Calu3 (cell line): ENCODE measurements around the gene CDH18. TPM values are rescaled to one million over a fixed set of nuclear protein-coding genes. Genes with fewer than 3 reads are reported as not detected.

Experiments
- BruUV-seq: library from RNA; stranded (reverse); fragments of 400-500 nt; replicated peaks from 2 replicates; lab custom pipeline; 2021; lab: Mats Ljungman, UMichigan
- CTCF ChIA-PET: fragments of 300-600 bp; sonication (Branson Sonifier 250); formaldehyde crosslinking; loops from one replicate; lab custom pipeline; 2022; ENCODE audit warnings: antibody characterized with exemption; lab: Charles Lee
- DNase-seq: peaks from one replicate; pipeline ENCODE4 v3.0.0; 2022
- H3K27ac Mint-ChIP-seq: one replicate; pipeline ENCODE4 v1.8.0; 2022; ENCODE audit warnings: mixed read lengths; ENCODE audit not compliant: unreplicated experiment
- H3K27me3 Mint-ChIP-seq: one replicate; pipeline ENCODE4 v1.8.0; 2022; ENCODE audit warnings: mixed read lengths; ENCODE audit not compliant: unreplicated experiment
- H3K36me3 Mint-ChIP-seq: one replicate; pipeline ENCODE4 v1.8.0; 2022; ENCODE audit warnings: mild to moderate bottlenecking, moderate library complexity, mixed read lengths; ENCODE audit not compliant: insufficient read depth, unreplicated experiment
- H3K4me1 Mint-ChIP-seq: one replicate; pipeline ENCODE4 v1.8.0; 2022; ENCODE audit warnings: mild to moderate bottlenecking, low read depth, mixed read lengths; ENCODE audit not compliant: unreplicated experiment
- H3K4me3 Mint-ChIP-seq: one replicate; pipeline ENCODE4 v1.8.0; 2022; ENCODE audit warnings: mild to moderate bottlenecking, low read depth, moderate library complexity, mixed read lengths; ENCODE audit not compliant: unreplicated experiment
- H3K9me3 Mint-ChIP-seq: one replicate; pipeline ENCODE4 v1.8.0; 2022; ENCODE audit warnings: low read depth, mixed read lengths; ENCODE audit not compliant: unreplicated experiment
- intact Hi-C: fragments of 100-400 bp; cut with micrococcal nuclease; formaldehyde crosslinking; loops from one replicate; pipeline ENCODE4 v1.10.0; 2022; ENCODE audit not compliant: unreplicated experiment
- total RNA-seq: library from RNA; stranded (reverse); gene quantifications from 2 replicates; pipeline ENCODE4 v1.2.3, GENCODE V29; 2022
- TF ChIP-seq, protein P1 (sequence below): fragments of 200-600 bp; IDR thresholded peaks from one replicate; pipeline ENCODE4 v1.8.0; 2022; ENCODE audit warnings: antibody characterized with exemption; ENCODE audit not compliant: unreplicated experiment

CDH18 gene
- total RNA-seq, 1 experiment from 2014 or later = not detected

DNA sequence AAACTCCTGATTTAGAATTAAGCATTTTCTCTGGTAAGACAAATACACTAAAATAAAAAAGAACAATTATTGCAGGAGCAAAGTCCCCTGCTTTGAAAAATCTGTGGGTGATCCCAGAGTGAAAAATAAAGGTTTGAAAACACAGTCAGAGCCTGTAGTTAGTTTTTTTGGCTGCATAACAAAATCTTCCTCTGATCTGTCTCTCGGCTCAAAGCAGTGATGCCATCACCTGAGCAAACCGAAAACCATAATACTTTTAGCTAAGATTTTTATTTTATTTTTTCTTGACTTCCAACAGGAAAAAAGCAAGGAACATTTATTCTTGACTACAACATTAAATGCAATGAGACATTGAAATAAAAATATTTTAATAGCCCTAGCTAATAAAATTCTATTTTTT is 1.2 kb downstream of the CDH18 start:
- H3K9me3 Mint-ChIP-seq = no peaks in the 10 kb centered on the region
- H3K4me3 Mint-ChIP-seq = no peak overlapping the region
- no peaks in the 10 kb centered on the region for H3K27me3 Mint-ChIP-seq
- no peaks in the 10 kb centered on the region for H3K36me3 Mint-ChIP-seq
- TF ChIP-seq, protein P1, sequence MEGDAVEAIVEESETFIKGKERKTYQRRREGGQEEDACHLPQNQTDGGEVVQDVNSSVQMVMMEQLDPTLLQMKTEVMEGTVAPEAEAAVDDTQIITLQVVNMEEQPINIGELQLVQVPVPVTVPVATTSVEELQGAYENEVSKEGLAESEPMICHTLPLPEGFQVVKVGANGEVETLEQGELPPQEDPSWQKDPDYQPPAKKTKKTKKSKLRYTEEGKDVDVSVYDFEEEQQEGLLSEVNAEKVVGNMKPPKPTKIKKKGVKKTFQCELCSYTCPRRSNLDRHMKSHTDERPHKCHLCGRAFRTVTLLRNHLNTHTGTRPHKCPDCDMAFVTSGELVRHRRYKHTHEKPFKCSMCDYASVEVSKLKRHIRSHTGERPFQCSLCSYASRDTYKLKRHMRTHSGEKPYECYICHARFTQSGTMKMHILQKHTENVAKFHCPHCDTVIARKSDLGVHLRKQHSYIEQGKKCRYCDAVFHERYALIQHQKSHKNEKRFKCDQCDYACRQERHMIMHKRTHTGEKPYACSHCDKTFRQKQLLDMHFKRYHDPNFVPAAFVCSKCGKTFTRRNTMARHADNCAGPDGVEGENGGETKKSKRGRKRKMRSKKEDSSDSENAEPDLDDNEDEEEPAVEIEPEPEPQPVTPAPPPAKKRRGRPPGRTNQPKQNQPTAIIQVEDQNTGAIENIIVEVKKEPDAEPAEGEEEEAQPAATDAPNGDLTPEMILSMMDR = no peak
- CTCF ChIA-PET = no interaction called here
- DNase-seq = no peak
- BruUV-seq = no TSS peak
- H3K4me1 Mint-ChIP-seq = no peaks in the 10 kb centered on the region
- no peak overlapping the region for H3K27ac Mint-ChIP-seq
- intact Hi-C loops = no loop called here

DNA sequence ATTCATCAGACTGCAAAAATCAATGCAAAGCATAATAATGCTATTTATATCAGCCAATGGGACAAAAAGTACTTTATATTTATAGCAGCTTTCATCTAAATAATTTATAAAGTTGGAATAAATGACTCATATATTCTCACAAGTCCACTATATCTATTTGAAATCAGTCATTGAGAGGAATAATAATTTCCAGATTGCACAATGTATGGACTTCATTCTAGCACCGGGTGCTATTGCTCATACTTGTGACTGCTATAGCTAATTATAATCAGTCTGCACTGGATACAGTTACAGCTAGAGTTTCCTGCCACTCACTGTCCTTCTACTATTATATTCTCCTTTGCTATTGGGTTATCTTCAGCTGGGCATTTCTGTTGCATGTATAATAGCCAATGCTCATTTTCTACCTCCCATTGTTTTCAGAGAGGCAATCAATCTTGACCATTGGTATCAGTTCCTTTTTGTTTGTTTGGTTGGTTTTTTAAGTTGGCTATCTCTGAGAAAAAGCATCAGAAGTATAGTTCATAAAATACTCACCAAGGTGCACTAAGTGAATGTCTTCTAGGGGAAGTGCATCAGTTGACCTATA is 1.9 kb downstream of the CDH18 start:
- no TSS peak for BruUV-seq
- TF ChIP-seq, protein P1 = no peak
- H3K9me3 Mint-ChIP-seq = no peaks in the 10 kb centered on the region
- no peaks in the 10 kb centered on the region for H3K27me3 Mint-ChIP-seq
- no peak overlapping the region for H3K4me3 Mint-ChIP-seq
- H3K36me3 Mint-ChIP-seq = no peaks in the 10 kb centered on the region
- no peaks in the 10 kb centered on the region for H3K4me1 Mint-ChIP-seq
- no peak overlapping the region for H3K27ac Mint-ChIP-seq
- CTCF ChIA-PET = no interaction called here
- intact Hi-C loops = no loop called here
- DNase-seq = no peak

DNA sequence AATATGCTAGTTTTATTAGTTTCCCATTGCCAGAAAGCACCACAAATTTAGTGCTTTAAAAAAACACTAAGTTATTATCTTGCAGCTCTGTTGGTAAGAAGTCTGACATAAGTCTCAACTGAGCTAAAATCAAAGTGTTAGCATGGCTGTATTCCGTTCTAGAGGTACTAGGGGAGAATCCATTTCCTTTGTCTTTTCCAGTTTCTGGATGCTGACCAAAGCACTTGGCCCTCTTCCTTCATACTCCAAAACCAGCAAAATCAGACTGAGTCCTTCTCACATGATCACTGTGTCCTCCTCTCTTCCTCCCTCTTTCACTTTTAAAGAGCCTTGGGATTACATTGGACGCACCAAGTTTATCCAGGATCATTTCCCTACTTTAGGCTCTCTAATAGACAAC is 9.5 kb downstream of the CDH18 start:
- intact Hi-C loops = no loop called here
- TF ChIP-seq, protein P1 = no peak
- H3K4me3 Mint-ChIP-seq = no peak overlapping the region
- CTCF ChIA-PET = interaction anchor here (0.6 kb wide), 1 partner anchor 376 kb away, joined by 3 read pairs; no protein-coding TSS in a partner anchor
- no peak overlapping the region for H3K27ac Mint-ChIP-seq
- BruUV-seq = no TSS peak
- DNase-seq = no peak
- H3K27me3 Mint-ChIP-seq = no peaks in the 10 kb centered on the region
- peaks cover 3% of the 10 kb centered on the region for H3K9me3 Mint-ChIP-seq
- no peaks in the 10 kb centered on the region for H3K4me1 Mint-ChIP-seq
- H3K36me3 Mint-ChIP-seq = no peaks in the 10 kb centered on the region

DNA sequence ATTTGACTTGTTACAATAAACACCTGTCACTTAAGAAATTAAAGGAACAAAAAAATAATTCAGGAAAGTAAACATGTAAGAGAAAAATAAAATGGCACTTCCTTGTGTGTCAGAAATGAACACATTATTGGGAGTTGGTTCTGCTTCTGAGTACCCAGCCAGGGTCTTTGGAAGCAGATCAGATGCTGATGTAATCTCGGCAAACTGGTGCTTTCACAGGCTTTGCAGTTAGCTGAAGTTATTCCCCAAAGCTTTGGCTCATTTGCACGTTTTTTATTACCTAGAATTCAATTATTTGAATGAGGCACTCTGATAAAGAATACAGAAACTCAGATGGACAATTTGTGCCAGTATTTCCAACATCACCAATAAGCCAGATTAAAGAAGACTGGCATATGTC is 10.9 kb downstream of the CDH18 start:
- TF ChIP-seq, protein P1 = no peak
- CTCF ChIA-PET = no interaction called here
- Mint-ChIP-seq H3K4me1 (no peaks in the 10 kb centered on the region), H3K27ac (no peak overlapping the region), H3K9me3 (peaks cover 3% of the 10 kb centered on the region), H3K36me3 (no peaks in the 10 kb centered on the region), H3K27me3 (no peaks in the 10 kb centered on the region), H3K4me3 (no peak overlapping the region)
- no TSS peak for BruUV-seq
- no peak for DNase-seq
- intact Hi-C loops = no loop called here
